IMR-90 (cell line): ENCODE results near the gene SDK1. TPM values are rescaled to one million over a fixed set of nuclear protein-coding genes. Genes with fewer than 3 reads are reported as not detected.

ENCODE experiments used
- ATAC-seq: fragments of 200-7000 bp; cut with Tn5 transposase; 2 replicates; pipeline ENCODE4 v1.9.1; 2020; ENCODE audit warnings: low read depth, mild to moderate bottlenecking, moderate library complexity
- BruUV-seq: library from RNA; stranded (reverse); fragments of 400-500 nt; replicated peaks from 2 replicates; lab custom pipeline; 2021; lab: Mats Ljungman, UMichigan
- CTCF ChIA-PET: fragments of 300-600 bp; formaldehyde crosslinking; extraction: SDS; loops from one replicate; lab custom pipeline; 2021; ENCODE audit warnings: antibody characterized with exemption; lab: Yijun Ruan, JAX
- POLR2A ChIA-PET: fragments of 300-600 bp; sonication (Branson Sonifier 250); formaldehyde crosslinking; loops from one replicate; lab custom pipeline; 2022; ENCODE audit warnings: antibody characterized with exemption; ENCODE audit not compliant: unreplicated experiment; lab: Charles Lee
- DNase-seq: peaks from one replicate; pipeline ENCODE4 v3.0.0; 2013
- H2AFZ ChIP-seq: replicated peaks from 2 replicates; pipeline ENCODE3; 2013; ENCODE audit warnings: low read length, mild to moderate bottlenecking; ENCODE audit not compliant: poor library complexity
- H2AK5ac ChIP-seq: 2 replicates; pipeline ENCODE4 v1.6.1; 2013; ENCODE audit warnings: low read depth, low read length, inconsistent platforms
- H2AK9ac ChIP-seq: replicated peaks from 2 replicates; pipeline ENCODE3; 2013; ENCODE audit warnings: mild to moderate bottlenecking, low read depth, low read length, moderate library complexity; ENCODE audit not compliant: poor library complexity
- H2BK120ac ChIP-seq: 2 replicates; pipeline ENCODE4 v1.6.1; 2013; ENCODE audit warnings: low read depth, low read length, inconsistent platforms
- H2BK15ac ChIP-seq: 3 replicates; pipeline ENCODE4 v1.6.1; 2013; ENCODE audit warnings: low read depth, low read length, inconsistent platforms
- H2BK20ac ChIP-seq: 2 replicates; pipeline ENCODE4 v1.6.1; 2013; ENCODE audit warnings: low read depth, mild to moderate bottlenecking, inconsistent platforms, low read length, moderate library complexity
- H2BK5ac ChIP-seq: 2 replicates; pipeline ENCODE4 v1.6.1; 2013; ENCODE audit warnings: mild to moderate bottlenecking, low read depth, low read length, inconsistent platforms; ENCODE audit not compliant: poor library complexity, severe bottlenecking
- H3K14ac ChIP-seq: replicated peaks from 2 replicates; pipeline ENCODE4 v1.6.1; 2013; ENCODE audit warnings: low read depth, low read length, inconsistent platforms
- H3K18ac ChIP-seq: 2 replicates; pipeline ENCODE4 v1.6.1; 2013; ENCODE audit warnings: low read depth, low read length, control low read depth
- H3K23ac ChIP-seq: 2 replicates; pipeline ENCODE4 v1.6.1; 2013; ENCODE audit warnings: low read depth, low read length, inconsistent platforms
- H3K27ac ChIP-seq: 2 replicates; pipeline ENCODE4 v1.5.1; 2013; ENCODE audit warnings: mild to moderate bottlenecking, control low read depth, low read length; ENCODE audit not compliant: insufficient read depth
- H3K27me3 ChIP-seq: 2 replicates; pipeline ENCODE4 v1.6.1; 2013; ENCODE audit warnings: low read length; ENCODE audit not compliant: control insufficient read depth, insufficient read depth
- H3K36me3 ChIP-seq: 2 replicates; pipeline ENCODE4 v1.6.1; 2013; ENCODE audit warnings: low read length, mixed read lengths; ENCODE audit not compliant: control insufficient read depth, insufficient read depth
- H3K4ac ChIP-seq: 2 replicates; pipeline ENCODE4 v1.6.1; 2013; ENCODE audit warnings: low read depth, low read length, inconsistent platforms
- H3K4me1 ChIP-seq: 2 replicates; pipeline ENCODE4 v1.6.1; 2013; ENCODE audit warnings: low read length, mixed read lengths; ENCODE audit not compliant: control insufficient read depth, insufficient read depth
- H3K4me2 ChIP-seq: 2 replicates; pipeline ENCODE4 v1.6.1; 2013; ENCODE audit warnings: low read depth, mild to moderate bottlenecking, control low read depth, low read length, moderate library complexity
- H3K4me3 ChIP-seq: 2 replicates; pipeline ENCODE4 v1.5.1; 2013; ENCODE audit warnings: low read depth, mild to moderate bottlenecking, control low read depth, low read length, moderate library complexity; ENCODE audit not compliant: insufficient read depth
- H3K56ac ChIP-seq: 2 replicates; pipeline ENCODE4 v1.6.1; 2013; ENCODE audit warnings: low read length, inconsistent platforms; ENCODE audit not compliant: insufficient read depth; ENCODE audit errors: extremely low read depth
- H3K79me1 ChIP-seq, 2 experiments: 2 replicates each; pipeline ENCODE4 v1.6.1; 2013; ENCODE audit warnings: low read length in 2 of 2, inconsistent platforms in 1 of 2, low read depth in 1 of 2
- H3K9ac ChIP-seq: 2 replicates; pipeline ENCODE4 v1.6.1; 2013; ENCODE audit warnings: low read depth, low read length, control low read depth
- H3K9me1 ChIP-seq: 2 replicates; pipeline ENCODE4 v1.6.1; 2013; ENCODE audit warnings: low read length, inconsistent platforms; ENCODE audit not compliant: insufficient read depth
- H3K9me3 ChIP-seq: 2 replicates; pipeline ENCODE4 v1.6.1; 2013; ENCODE audit warnings: low read length; ENCODE audit not compliant: control insufficient read depth, insufficient read depth
- H4K20me1 ChIP-seq: 2 replicates; pipeline ENCODE4 v1.6.1; 2013; ENCODE audit warnings: low read length, inconsistent platforms; ENCODE audit not compliant: insufficient read depth
- H4K5ac ChIP-seq: 2 replicates; pipeline ENCODE4 v1.6.1; 2013; ENCODE audit warnings: mild to moderate bottlenecking, low read depth, low read length, control low read depth
- H4K8ac ChIP-seq, 2 experiments: 2 replicates each; pipeline ENCODE4 v1.6.1; 2013; ENCODE audit warnings: low read depth in 2 of 2, low read length in 2 of 2, control low read depth in 1 of 2, inconsistent platforms in 1 of 2
- H4K91ac ChIP-seq: 2 replicates; pipeline ENCODE4 v1.6.1; 2013; ENCODE audit warnings: low read depth, low read length, inconsistent platforms; ENCODE audit not compliant: insufficient read depth
- CEBPB ChIP-seq: IDR thresholded peaks from 2 replicates; pipeline ENCODE4 v1.6.1; 2012; ENCODE audit warnings: low read depth, low read length, improper control_type of control experiment
- CHD1 ChIP-seq: IDR thresholded peaks from 2 replicates; pipeline ENCODE4 v1.6.1; 2012; ENCODE audit warnings: low read depth, low read length, improper control_type of control experiment
- FOS ChIP-seq: fragments of 150-350 bp; IDR thresholded peaks from 2 replicates; pipeline ENCODE4 v1.6.1; 2016; ENCODE audit warnings: low read depth, low read length
- MXI1 ChIP-seq: IDR thresholded peaks from 2 replicates; pipeline ENCODE4 v1.6.1; 2012; ENCODE audit warnings: low read depth, mild to moderate bottlenecking, low read length, moderate library complexity, borderline replicate concordance
- POLR2A ChIP-seq: IDR thresholded peaks from 2 replicates; pipeline ENCODE4 v1.6.1; 2012; ENCODE audit warnings: mild to moderate bottlenecking, low read depth, low read length
- RAD21 ChIP-seq: IDR thresholded peaks from 2 replicates; pipeline ENCODE4 v1.6.1; 2012; ENCODE audit warnings: low read length, improper control_type of control experiment
- WGBS, 2 experiments: methylation state at CpG; one replicate each; pipeline versions ENCODE4 v1.1.5 to v1.1.7; 2013; ENCODE audit warnings: missing lambda C conversion rate in 2 of 2; ENCODE audit not compliant: insufficient read length in 1 of 2; ENCODE audit errors: extremely low coverage in 2 of 2; 5-methylcytosine and 5-hydroxymethylcytosine counted together
- dilution Hi-C: fragments of 300-500 bp; cut with HindIII; formaldehyde crosslinking; loops from one replicate; pipeline ENCODE4 v1.14.3; 2018; ENCODE audit warnings: low sequenced_read_pairs; ENCODE audit not compliant: unreplicated experiment
- in situ Hi-C: fragments of 300-500 bp; cut with MboI; formaldehyde crosslinking; loops from 3 replicates; pipeline ENCODE4 v1.14.3; 2019; ENCODE audit warnings: low sequenced_read_pairs, inconsistent platforms, mixed read lengths
- intact Hi-C: fragments of 100-400 bp; cut with micrococcal nuclease; formaldehyde crosslinking; loops from 2 replicates; pipeline ENCODE4 v1.10.0; 2022
- polyA plus RNA-seq, 3 experiments: library from polyadenylated mRNA; depleted of rRNA; stranded (reverse); fragments of >200 nt; gene quantifications; 2 replicates each; pipeline ENCODE4 v1.2.3, GENCODE V29; 2012; ENCODE audit warnings: low replicate concordance in 1 of 3
- total RNA-seq: library from RNA; depleted of rRNA; stranded (reverse); fragments of >200 nt; gene quantifications from 2 replicates; pipeline ENCODE4 v1.2.3, GENCODE V29; 2012
- TF ChIP-seq, protein P1 (sequence below): fragments of 150-350 bp; IDR thresholded peaks from 2 replicates; pipeline ENCODE4 v1.6.1; 2017; ENCODE audit warnings: mild to moderate bottlenecking, antibody characterized with exemption, low read length, low read depth
- TF ChIP-seq, protein P2 (sequence below): fragments of 150-350 bp; IDR thresholded peaks from 2 replicates; pipeline ENCODE4 v1.6.1; 2016; ENCODE audit warnings: low read depth, mild to moderate bottlenecking, low read length, moderate library complexity, borderline replicate concordance

The SDK1 gene
- total and polyA plus RNA-seq, 2 of the 4 experiments (the other 2 are of a cell fraction) = 1.5 to 1.6 TPM

DNA sequence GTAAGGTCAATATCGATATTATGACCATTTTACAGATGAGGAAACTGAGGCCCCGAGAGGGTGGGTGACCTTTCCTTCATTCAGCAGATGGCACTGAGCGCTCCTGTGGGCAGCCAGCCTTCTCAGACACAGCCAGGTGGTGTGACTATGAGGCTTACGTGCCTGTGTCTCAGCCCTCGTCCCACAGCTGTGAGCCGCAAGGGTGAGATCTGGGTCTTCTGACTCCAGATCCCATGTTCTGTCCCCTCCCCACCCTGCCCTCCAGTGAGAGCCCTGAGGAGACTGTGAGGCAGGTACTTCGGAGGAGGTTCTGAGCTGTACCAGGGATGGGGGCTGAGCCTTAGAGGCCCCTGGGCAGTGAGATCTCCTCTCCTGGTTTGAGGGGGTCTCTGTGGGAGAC, 767.2 kb downstream of the SDK1 start:
- no peak for DNase-seq
- no peak overlapping the region for H2BK120ac ChIP-seq
- H2BK20ac ChIP-seq = no peak overlapping the region
- H4K91ac ChIP-seq = no peak overlapping the region
- ChIA-PET CTCF (no interaction called here), POLR2A (no interaction called here)
- no peaks in the 10 kb centered on the region for H3K4me1 ChIP-seq
- H3K14ac ChIP-seq = no peak overlapping the region
- ATAC-seq = no peak
- H3K4me2 ChIP-seq = no peak overlapping the region
- no TSS peak for BruUV-seq
- no peak overlapping the region for H3K4me3 ChIP-seq
- H3K36me3 ChIP-seq = no peaks in the 10 kb centered on the region
- no peak overlapping the region for H3K56ac ChIP-seq
- 100% methylated on average over 1 of the region's 7 CpGs; no CpG with 5 or more reads in 1 of the 2 experiments for WGBS, 2 experiments
- H3K79me1 ChIP-seq = no peaks in the 10 kb centered on the region
- no peak overlapping the region for H3K9ac ChIP-seq
- no peak overlapping the region for H3K4ac ChIP-seq
- H3K27ac ChIP-seq = no peak overlapping the region
- dilution Hi-C loops = no loop called here
- H3K9me1 ChIP-seq = no peaks in the 10 kb centered on the region
- in situ Hi-C loops = no loop called here
- no peak overlapping the region for H4K5ac ChIP-seq
- H2BK15ac ChIP-seq = no peak overlapping the region
- H3K18ac ChIP-seq = no peak overlapping the region
- H2AK9ac ChIP-seq = no peak overlapping the region
- H2AK5ac ChIP-seq = no peak overlapping the region
- H3K9me3 ChIP-seq = peaks cover 2% of the 10 kb centered on the region; the same call in 1 of the 2 replicates
- no peak overlapping the region for H3K23ac ChIP-seq
- H2AFZ ChIP-seq = no peak overlapping the region
- H4K20me1 ChIP-seq = no peaks in the 10 kb centered on the region
- no peak overlapping the region for H2BK5ac ChIP-seq
- TF ChIP-seq FOS (no peak), CHD1 (no peak), POLR2A (no peak), MXI1 (no peak), RAD21 (no peak), CEBPB (no peak)
- TF ChIP-seq, protein P1, sequence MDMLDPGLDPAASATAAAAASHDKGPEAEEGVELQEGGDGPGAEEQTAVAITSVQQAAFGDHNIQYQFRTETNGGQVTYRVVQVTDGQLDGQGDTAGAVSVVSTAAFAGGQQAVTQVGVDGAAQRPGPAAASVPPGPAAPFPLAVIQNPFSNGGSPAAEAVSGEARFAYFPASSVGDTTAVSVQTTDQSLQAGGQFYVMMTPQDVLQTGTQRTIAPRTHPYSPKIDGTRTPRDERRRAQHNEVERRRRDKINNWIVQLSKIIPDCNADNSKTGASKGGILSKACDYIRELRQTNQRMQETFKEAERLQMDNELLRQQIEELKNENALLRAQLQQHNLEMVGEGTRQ = no peak
- TF ChIP-seq, protein P2, sequence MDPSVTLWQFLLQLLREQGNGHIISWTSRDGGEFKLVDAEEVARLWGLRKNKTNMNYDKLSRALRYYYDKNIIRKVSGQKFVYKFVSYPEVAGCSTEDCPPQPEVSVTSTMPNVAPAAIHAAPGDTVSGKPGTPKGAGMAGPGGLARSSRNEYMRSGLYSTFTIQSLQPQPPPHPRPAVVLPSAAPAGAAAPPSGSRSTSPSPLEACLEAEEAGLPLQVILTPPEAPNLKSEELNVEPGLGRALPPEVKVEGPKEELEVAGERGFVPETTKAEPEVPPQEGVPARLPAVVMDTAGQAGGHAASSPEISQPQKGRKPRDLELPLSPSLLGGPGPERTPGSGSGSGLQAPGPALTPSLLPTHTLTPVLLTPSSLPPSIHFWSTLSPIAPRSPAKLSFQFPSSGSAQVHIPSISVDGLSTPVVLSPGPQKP = no peak
- no peak overlapping the region for H4K8ac ChIP-seq
- intact Hi-C loops = no loop called here
- no peaks in the 10 kb centered on the region for H3K27me3 ChIP-seq
